ENCODE results near the gene HS1BP3.

The HS1BP3 gene

GRCh38 chr2:20647211-20647610, 3.7 kb downstream of the HS1BP3 start:
- no peaks in the 10 kb centered on the region for H3K79me2 ChIP-seq (ENCODE audit: insufficient read depth, low read length)
- TF ChIP-seq EZH2phosphoT487 (conservative IDR thresholded peaks at IDR 0.05; ENCODE audit: low read length) = no peak
- TF ChIP-seq CTCF (IDR thresholded peaks at IDR 0.05; ENCODE audit: insufficient read depth, low read length, poor library complexity, severe bottlenecking) = no peak
- H3K9me3 ChIP-seq (ENCODE audit: insufficient read depth, low read length) = no peaks in the 10 kb centered on the region
- no peaks in the 10 kb centered on the region for H3K36me3 ChIP-seq (ENCODE audit: low read length)
- no peaks in the 10 kb centered on the region for H4K20me1 ChIP-seq (ENCODE audit: low read depth, low read length)
- no peak overlapping the region for H3K4me2 ChIP-seq (ENCODE audit: low read depth, low read length, poor library complexity, severe bottlenecking)
- H3K27me3 ChIP-seq (ENCODE audit: low read length) = no peaks in the 10 kb centered on the region
- H3K27ac ChIP-seq (ENCODE audit: low read depth, low read length) = no peak overlapping the region
- H3K9ac ChIP-seq (ENCODE audit: low read length) = no peak overlapping the region
- H3K4me3 ChIP-seq (ENCODE audit: insufficient read depth, low read length, poor library complexity, severe bottlenecking) = no peak overlapping the region
- H2AFZ ChIP-seq (ENCODE audit: low read depth, low read length, severe bottlenecking) = no peak overlapping the region
- no peaks in the 10 kb centered on the region for H3K9me2 ChIP-seq (replicated peaks; ENCODE audit: insufficient read depth, low read length)
- H3F3A ChIP-seq (ENCODE audit: insufficient read depth) = no peaks in the 10 kb centered on the region

GRCh38 chr2:20646446-20646845, 4.5 kb downstream of the HS1BP3 start:
- H3K27me3 ChIP-seq (ENCODE audit: low read length) = no peaks in the 10 kb centered on the region
- H3K9me3 ChIP-seq (ENCODE audit: insufficient read depth, low read length) = no peaks in the 10 kb centered on the region
- no peak overlapping the region for H3K9ac ChIP-seq (ENCODE audit: low read length)
- no peaks in the 10 kb centered on the region for H3K36me3 ChIP-seq (ENCODE audit: low read length)
- no peaks in the 10 kb centered on the region for H3K79me2 ChIP-seq (ENCODE audit: insufficient read depth, low read length)
- no peak overlapping the region for H3K27ac ChIP-seq (ENCODE audit: low read depth, low read length)
- H3K9me2 ChIP-seq (replicated peaks; ENCODE audit: insufficient read depth, low read length) = no peaks in the 10 kb centered on the region
- no peak for TF ChIP-seq CTCF (IDR thresholded peaks at IDR 0.05; ENCODE audit: insufficient read depth, low read length, poor library complexity, severe bottlenecking)
- H2AFZ ChIP-seq (ENCODE audit: low read depth, low read length, severe bottlenecking) = no peak overlapping the region
- H4K20me1 ChIP-seq (ENCODE audit: low read depth, low read length) = no peaks in the 10 kb centered on the region
- no peak overlapping the region for H3K4me3 ChIP-seq (ENCODE audit: insufficient read depth, low read length, poor library complexity, severe bottlenecking)
- H3K4me2 ChIP-seq (ENCODE audit: low read depth, low read length, poor library complexity, severe bottlenecking) = no peak overlapping the region
- H3F3A ChIP-seq (ENCODE audit: insufficient read depth) = no peaks in the 10 kb centered on the region

GRCh38 chr2:20645761-20646160, 5.1 kb downstream of the HS1BP3 start:
- no peaks in the 10 kb centered on the region for H4K20me1 ChIP-seq (ENCODE audit: low read depth, low read length)
- H2AFZ ChIP-seq (ENCODE audit: low read depth, low read length, severe bottlenecking) = no peak overlapping the region
- no peaks in the 10 kb centered on the region for H3K27me3 ChIP-seq (ENCODE audit: low read length)
- H3K27ac ChIP-seq (ENCODE audit: low read depth, low read length) = no peak overlapping the region
- no peaks in the 10 kb centered on the region for H3K79me2 ChIP-seq (ENCODE audit: insufficient read depth, low read length)
- TF ChIP-seq EZH2phosphoT487 (conservative IDR thresholded peaks at IDR 0.05; ENCODE audit: low read length) = no peak
- no peak for TF ChIP-seq CTCF (IDR thresholded peaks at IDR 0.05; ENCODE audit: insufficient read depth, low read length, poor library complexity, severe bottlenecking)
- H3K4me3 ChIP-seq (ENCODE audit: insufficient read depth, low read length, poor library complexity, severe bottlenecking) = no peak overlapping the region
- H3K36me3 ChIP-seq (ENCODE audit: low read length) = no peaks in the 10 kb centered on the region
- no peaks in the 10 kb centered on the region for H3K9me3 ChIP-seq (ENCODE audit: insufficient read depth, low read length)
- H3K9me2 ChIP-seq (replicated peaks; ENCODE audit: insufficient read depth, low read length) = no peaks in the 10 kb centered on the region
- no peak overlapping the region for H3K4me2 ChIP-seq (ENCODE audit: low read depth, low read length, poor library complexity, severe bottlenecking)
- H3F3A ChIP-seq (ENCODE audit: insufficient read depth) = no peaks in the 10 kb centered on the region
- H3K9ac ChIP-seq (ENCODE audit: low read length) = no peak overlapping the region

- no peak overlapping the region for H3K4me2 ChIP-seq (ENCODE audit: low read depth, low read length, poor library complexity, severe bottlenecking)
- no peaks in the 10 kb centered on the region for H3K36me3 ChIP-seq (ENCODE audit: low read length)
- H3K9ac ChIP-seq (ENCODE audit: low read length) = no peak overlapping the region
- H3K9me3 ChIP-seq (ENCODE audit: insufficient read depth, low read length) = no peaks in the 10 kb centered on the region
- no peak overlapping the region for H3K4me3 ChIP-seq (ENCODE audit: insufficient read depth, low read length, poor library complexity, severe bottlenecking)
- H3K9me2 ChIP-seq (replicated peaks; ENCODE audit: insufficient read depth, low read length) = no peaks in the 10 kb centered on the region
- H2AFZ ChIP-seq (ENCODE audit: low read depth, low read length, severe bottlenecking) = no peak overlapping the region
- H4K20me1 ChIP-seq (ENCODE audit: low read depth, low read length) = no peaks in the 10 kb centered on the region
- H3K27me3 ChIP-seq (ENCODE audit: low read length) = no peaks in the 10 kb centered on the region
- H3F3A ChIP-seq (ENCODE audit: insufficient read depth) = no peaks in the 10 kb centered on the region
- H3K79me2 ChIP-seq (ENCODE audit: insufficient read depth, low read length) = no peaks in the 10 kb centered on the region
- TF ChIP-seq CTCF (IDR thresholded peaks at IDR 0.05; ENCODE audit: insufficient read depth, low read length, poor library complexity, severe bottlenecking) = no peak
- no peak overlapping the region for H3K27ac ChIP-seq (ENCODE audit: low read depth, low read length)
Measured at GRCh38 chr2:20645301-20645701, 5.6 kb downstream of the HS1BP3 start.
